ENCODE measurements around the gene DDR1.

DDR1 gene

GRCh38 chr6:30842754-30843610 is 41.3 kb upstream of the DDR1 start:
- POLR2A ChIA-PET, result interaction anchor here (0.9 to 2.0 kb wide), 2 partner anchors 23 to 91 kb away, joined by 3 to 6 read pairs; no protein-coding TSS in a partner anchor
- TF ChIP-seq CTCF (IDR thresholded peaks at IDR 0.05; ENCODE audit: insufficient read depth, low read length, missing control alignments), result no peak
- DNase-seq (ENCODE audit: low read depth, low spot score), result no peak
- CTCF ChIA-PET, result interaction anchor here (0.6 to 4.0 kb wide), 12 partner anchors 8 to 248 kb away, joined by 3 to 24 read pairs (median 10); partner anchors contain the start of gene VARS2
- no peak overlapping the region for H3K4me3 ChIP-seq (ENCODE audit: low read depth, low read length)

- no peak for DNase-seq (ENCODE audit: low read depth, low spot score)
- CTCF ChIA-PET, result interaction anchor here (0.6 to 4.0 kb wide), 12 partner anchors 9 to 247 kb away, joined by 3 to 24 read pairs (median 10); partner anchors contain the start of genes DDR1 and VARS2
- TF ChIP-seq CTCF (IDR thresholded peaks at IDR 0.05; ENCODE audit: insufficient read depth, low read length, missing control alignments), result no peak
- H3K4me3 ChIP-seq (ENCODE audit: low read depth, low read length), result no peak overlapping the region
- POLR2A ChIA-PET, result interaction anchor here (0.6 to 2.0 kb wide), 5 partner anchors 15 to 555 kb away, joined by 3 to 6 read pairs (median 3); no protein-coding TSS in a partner anchor
Measured at GRCh38 chr6:30843611-30843998, 40.7 kb upstream of the DDR1 start.

DNA sequence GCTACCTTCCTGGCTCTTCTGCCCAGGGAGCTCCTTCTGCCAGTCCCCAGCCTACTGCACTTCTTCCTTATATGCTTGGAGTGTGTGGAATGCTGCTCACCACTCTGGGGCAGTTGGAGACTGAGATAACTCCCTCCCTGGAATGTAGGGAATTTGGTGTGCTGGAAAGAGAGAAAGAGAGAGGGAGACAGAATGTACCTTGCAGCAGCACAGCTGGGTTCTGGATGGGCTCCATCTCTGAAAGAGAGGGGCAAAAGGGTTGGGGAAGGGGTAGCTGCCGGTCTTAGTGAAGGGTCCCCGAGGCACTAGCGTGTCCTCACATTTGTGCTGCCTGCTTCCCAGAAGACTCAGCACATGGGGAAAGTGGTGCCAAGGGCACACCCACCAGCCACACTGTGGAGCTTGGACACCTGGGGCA is 40.2 kb upstream of the DDR1 start:
- ChIA-PET CTCF (interaction anchor here (0.6 to 4.0 kb wide), 14 partner anchors 9 to 243 kb away, joined by 3 to 24 read pairs (median 8); partner anchors contain the start of genes DDR1 and VARS2), POLR2A (interaction anchor here (0.6 to 2.0 kb wide), 5 partner anchors 16 to 555 kb away, joined by 3 to 6 read pairs (median 3); no protein-coding TSS in a partner anchor)
- TF ChIP-seq CTCF (IDR thresholded peaks at IDR 0.05; ENCODE audit: insufficient read depth, low read length, missing control alignments), result no peak
- H3K4me3 ChIP-seq (ENCODE audit: low read depth, low read length), result no peak overlapping the region
- DNase-seq (ENCODE audit: low read depth, low spot score), result no peak

DNA sequence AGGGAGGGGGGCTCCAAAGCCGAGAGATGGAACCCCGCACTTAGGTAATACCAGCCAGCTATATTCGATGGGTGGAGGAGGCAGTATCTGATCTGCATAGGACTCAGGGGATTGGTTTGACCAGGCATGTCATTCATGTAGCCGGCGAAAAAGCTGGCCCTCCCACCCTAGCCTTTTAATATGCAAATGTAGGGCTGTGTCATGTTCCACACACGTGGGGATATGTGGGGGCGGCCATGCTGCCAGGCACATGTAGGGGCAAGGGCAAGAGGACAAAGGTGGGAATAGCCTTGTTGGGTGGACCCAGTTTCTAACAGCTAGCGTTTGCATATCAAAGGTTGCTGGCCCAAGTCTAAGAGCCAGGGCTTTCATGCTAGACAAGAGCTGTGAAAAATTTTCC is 39.1 kb upstream of the DDR1 start:
- no peak for TF ChIP-seq CTCF (IDR thresholded peaks at IDR 0.05; ENCODE audit: insufficient read depth, low read length, missing control alignments)
- ChIA-PET CTCF (interaction anchor here (0.8 to 4.0 kb wide), 12 partner anchors 10 to 235 kb away, joined by 3 to 24 read pairs (median 10); partner anchors contain the start of gene VARS2), POLR2A (interaction anchor here (2.0 kb wide), 1 partner anchor 25 kb away, joined by 6 read pairs; no protein-coding TSS in a partner anchor)
- DNase-seq (ENCODE audit: low read depth, low spot score), result no peak
- H3K4me3 ChIP-seq (ENCODE audit: low read depth, low read length), result no peak overlapping the region

DNA sequence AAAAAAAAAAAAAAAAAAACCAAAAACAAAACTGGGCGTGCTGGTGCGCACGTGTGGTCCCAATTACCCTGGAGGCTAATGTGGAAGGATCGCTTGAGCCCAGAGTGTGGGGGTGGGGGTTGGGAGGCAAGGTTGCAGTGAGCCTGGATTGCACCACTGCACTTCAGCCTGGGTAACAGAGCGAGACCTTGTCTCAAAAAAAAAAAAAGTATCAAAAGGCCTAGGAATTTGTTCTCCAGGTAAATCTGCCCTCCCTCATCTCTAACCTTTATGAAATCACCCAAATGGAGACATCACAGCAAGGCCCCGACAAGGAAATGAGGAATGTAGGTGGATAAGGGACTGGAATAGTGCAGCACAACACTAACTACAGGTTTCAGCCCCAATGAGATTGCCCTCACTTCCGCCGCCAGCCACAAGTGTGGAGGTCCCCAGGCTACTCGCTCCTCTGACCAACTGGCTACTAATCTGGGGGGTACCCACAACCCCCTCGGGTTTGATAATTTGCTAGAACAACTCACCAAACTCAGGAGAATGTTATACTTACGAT is 36.8 kb upstream of the DDR1 start:
- ChIA-PET CTCF (interaction anchor here (1.4 to 2.1 kb wide), 2 partner anchors 19 to 20 kb away, joined by 4 to 8 read pairs; no protein-coding TSS in a partner anchor), POLR2A (no interaction called here)
- H3K4me3 ChIP-seq (ENCODE audit: low read depth, low read length), result no peak overlapping the region
- TF ChIP-seq CTCF (IDR thresholded peaks at IDR 0.05; ENCODE audit: insufficient read depth, low read length, missing control alignments), result no peak
- no peak for DNase-seq (ENCODE audit: low read depth, low spot score)

Measured in AG04449 (cell line).